GDM1 (cell line): ENCODE measurements around the gene ROBO2.

Source experiments
- DNase-seq: peaks from one replicate; lab custom pipeline; 2025; lab: John Stamatoyannopoulos, UW

The ROBO2 gene, protein sequence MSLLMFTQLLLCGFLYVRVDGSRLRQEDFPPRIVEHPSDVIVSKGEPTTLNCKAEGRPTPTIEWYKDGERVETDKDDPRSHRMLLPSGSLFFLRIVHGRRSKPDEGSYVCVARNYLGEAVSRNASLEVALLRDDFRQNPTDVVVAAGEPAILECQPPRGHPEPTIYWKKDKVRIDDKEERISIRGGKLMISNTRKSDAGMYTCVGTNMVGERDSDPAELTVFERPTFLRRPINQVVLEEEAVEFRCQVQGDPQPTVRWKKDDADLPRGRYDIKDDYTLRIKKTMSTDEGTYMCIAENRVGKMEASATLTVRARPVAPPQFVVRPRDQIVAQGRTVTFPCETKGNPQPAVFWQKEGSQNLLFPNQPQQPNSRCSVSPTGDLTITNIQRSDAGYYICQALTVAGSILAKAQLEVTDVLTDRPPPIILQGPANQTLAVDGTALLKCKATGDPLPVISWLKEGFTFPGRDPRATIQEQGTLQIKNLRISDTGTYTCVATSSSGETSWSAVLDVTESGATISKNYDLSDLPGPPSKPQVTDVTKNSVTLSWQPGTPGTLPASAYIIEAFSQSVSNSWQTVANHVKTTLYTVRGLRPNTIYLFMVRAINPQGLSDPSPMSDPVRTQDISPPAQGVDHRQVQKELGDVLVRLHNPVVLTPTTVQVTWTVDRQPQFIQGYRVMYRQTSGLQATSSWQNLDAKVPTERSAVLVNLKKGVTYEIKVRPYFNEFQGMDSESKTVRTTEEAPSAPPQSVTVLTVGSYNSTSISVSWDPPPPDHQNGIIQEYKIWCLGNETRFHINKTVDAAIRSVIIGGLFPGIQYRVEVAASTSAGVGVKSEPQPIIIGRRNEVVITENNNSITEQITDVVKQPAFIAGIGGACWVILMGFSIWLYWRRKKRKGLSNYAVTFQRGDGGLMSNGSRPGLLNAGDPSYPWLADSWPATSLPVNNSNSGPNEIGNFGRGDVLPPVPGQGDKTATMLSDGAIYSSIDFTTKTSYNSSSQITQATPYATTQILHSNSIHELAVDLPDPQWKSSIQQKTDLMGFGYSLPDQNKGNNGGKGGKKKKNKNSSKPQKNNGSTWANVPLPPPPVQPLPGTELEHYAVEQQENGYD (N-terminal part only)

DNA sequence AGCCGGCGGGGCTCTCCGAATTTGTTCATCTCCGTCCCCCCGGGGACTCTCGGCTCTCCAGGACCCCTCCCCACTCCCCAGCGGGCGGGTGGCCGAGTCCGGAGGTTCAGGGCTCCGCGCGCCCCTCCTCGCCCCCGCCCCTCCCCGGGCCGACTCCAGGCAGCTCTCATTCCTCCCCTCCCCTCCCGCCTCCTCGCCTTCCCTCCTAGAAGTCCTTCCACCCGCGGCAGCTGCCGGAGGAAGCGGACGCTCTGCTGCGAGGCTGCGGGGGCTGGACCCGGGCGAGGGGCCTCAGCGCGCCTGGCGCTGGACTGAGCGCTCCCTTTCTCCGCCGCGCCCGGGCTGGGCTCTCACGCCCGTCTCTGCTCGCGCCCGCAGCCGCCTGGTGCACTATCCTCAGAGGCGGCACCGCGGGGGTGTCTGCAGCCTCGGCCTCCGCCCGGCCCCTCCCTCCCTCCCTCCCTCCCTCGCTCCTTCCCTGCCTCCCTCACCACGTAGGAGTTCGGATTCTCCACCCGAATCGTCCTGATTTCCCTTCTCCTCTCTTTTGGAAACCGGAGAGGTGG, at the start of gene ROBO2:
Gene ROBO2 (plus strand): TSS at position 494 of the 566 bp plus-strand sequence. CDS start 687 bp downstream, outside the sequence.
- peak; percentile 19 for DNase-seq

DNA sequence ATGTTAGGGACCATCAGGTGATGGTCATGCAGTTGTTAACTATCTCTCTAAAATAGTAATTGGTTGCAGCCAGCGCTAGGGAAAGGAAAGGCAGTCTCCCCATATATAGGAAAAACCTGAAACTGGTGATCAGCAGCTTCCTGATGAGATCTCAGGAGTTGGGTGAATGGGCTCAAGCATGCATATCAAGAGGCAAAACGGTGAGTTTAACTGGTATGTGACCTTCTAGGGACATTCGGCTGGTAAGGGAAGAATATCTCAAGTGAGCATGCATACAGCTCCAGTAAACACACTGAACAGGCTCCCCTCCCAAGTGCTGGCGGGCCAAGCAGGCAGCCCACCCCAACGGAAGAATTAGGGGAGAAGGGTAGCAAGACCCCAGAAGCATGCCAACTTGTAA, 49.3 kb upstream of the ROBO2 start:
- no peak for DNase-seq

DNA sequence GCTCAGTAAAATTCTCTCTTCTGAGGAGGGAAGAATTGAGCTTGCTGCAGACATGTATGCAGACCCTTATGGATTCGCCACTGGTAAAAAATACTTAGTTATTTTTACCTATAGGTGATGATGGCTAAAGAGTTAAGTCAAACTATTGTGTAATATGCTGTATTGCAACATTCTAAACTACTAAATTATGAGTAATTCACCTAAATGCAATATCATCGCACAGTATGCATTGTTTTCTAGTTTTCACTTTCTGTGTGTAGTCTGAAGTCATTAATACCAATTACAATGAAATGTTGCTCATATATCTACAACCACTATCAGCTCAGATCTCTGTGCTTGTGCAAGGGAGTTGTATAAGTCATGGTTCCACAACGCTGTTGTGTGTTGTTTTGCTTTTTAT, 48.7 kb upstream of the ROBO2 start:
- DNase-seq, result no peak

DNA sequence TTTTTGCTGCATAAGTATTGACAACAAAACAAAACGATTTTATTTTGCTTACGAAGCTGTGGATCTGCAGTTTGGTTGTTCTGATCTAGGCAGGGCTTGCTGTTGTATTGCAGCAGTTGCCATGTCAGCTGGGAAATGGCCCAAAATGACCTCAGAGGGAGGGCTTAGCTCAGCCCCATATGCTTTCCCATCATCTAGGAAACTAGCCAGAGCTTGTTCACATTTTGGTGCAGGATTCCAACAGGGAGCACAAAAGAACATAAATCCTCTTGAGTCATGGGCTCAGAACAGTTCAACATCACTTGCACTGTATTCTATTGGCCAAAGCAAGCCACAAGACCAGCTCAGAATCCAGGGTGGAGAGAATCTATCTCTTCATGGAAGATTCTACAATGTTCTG, 42.2 kb upstream of the ROBO2 start:
- DNase-seq, result no peak

DNA sequence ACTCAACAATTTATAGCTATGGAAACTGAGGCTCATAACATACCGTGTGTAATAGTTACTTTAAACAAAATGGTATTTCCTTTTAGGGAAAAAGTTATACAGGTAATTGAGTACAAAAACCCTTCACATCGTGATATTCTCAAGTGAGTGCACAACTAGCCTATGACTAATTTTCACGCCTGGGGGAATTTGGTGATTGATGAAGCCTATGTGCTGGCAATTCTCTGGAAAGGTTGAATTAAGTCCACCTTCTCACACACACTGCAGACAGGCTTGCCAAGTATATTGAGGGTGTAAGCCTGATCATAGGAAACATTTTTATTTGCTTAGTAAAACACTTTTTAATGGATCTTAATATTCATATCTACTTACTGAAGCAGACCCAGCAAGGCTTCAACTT, 41.3 kb upstream of the ROBO2 start:
- no peak for DNase-seq

DNA sequence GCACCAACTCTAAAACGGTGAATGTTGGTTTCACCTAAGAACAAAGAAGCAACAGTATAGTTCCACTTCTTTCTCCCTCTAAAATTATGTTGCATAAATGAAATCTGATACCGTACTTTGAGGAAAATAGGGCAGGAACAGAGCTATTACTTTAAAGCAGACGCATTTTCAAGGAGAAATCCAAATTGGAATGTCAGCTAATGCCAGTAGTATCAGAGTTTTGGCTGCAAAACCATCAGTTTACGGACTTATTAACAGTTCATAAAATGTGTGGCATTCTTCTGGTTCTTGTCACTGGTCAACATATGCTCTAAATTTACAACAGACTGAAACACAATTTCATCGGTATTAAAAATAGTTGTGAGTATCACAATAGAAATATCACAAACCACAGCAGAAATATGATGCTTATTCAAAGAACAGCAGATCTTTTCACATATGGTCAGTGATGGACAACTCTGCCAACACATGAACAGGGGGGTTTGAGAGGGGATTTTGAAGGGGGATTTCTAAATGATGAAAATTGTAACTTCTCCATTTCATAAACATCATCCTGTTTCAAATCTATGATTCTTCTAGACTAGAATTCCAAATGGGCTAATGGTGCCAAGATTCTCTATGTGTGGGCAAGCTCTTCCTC, 38.7 kb upstream of the ROBO2 start:
- DNase-seq, result no peak

DNA sequence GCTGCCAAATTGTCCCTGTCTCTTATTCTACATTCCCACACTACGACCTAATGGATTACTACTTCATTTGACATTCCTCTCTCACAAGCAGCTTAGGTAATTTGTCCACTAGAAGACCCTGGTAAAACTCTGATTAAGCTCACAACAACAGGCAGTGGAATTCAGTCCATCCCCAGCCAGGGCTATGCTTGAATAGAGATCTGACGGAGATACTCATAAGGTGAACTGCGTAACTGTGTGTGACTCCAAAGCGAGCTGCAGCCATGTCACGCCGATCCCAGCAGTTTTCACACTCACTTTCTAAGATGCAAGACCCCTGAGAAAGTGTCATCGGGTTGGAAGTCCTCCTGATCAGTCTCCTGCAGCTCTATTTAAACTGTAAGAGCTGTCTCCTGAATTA, 25.7 kb upstream of the ROBO2 start:
- DNase-seq, result no peak

DNA sequence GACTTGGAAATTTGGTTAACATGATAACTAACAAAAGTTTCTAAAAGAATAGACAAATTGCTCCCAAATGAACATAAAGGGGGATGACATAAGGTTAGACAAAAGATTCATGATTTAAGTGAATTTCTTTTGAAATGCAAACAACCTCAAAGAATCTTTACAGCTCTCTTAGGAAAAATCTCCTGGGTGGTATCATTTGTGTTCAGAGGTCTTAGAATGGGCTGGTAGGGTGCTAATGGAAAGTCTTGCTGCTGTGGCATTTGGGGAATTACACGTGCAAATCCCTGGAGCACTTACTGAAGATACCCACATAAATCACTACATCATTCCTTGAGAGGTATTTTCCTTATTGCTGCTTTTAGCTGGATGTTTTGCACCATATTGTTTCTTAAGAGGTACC, 14.4 kb upstream of the ROBO2 start:
- no peak for DNase-seq

DNA sequence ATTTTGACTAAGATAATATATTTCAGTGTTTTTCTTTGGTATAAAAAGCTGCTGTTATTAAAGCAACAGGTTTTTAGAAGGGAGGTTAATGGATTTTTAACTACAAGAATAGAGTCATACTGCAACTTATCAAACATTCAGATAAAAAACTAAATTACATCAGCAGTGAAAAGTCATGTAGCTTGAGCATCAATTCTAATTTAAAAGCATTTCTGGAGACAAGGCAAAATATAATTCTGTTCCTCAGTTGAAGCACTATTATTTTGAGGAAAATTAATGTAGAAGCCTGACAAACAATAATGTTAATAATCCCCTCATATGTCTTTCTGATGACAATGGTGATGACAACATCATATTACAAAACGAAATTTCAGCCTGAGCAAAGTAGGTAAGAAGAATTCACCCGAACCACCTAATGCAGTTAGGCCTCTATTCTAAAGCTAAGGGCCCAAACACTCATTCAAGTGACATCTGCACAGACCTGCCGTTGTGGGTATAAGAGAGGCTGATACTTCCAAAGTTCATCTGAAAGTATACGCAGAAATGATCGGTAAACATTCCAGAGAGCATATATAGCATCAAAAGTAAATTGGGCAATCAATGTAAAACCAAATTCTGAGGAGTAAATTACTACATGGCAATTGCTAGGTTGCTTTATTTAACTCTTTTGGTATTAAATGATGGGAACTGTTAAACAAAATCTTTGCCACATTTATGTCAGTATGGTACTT, 12.8 kb upstream of the ROBO2 start:
- no peak for DNase-seq

DNA sequence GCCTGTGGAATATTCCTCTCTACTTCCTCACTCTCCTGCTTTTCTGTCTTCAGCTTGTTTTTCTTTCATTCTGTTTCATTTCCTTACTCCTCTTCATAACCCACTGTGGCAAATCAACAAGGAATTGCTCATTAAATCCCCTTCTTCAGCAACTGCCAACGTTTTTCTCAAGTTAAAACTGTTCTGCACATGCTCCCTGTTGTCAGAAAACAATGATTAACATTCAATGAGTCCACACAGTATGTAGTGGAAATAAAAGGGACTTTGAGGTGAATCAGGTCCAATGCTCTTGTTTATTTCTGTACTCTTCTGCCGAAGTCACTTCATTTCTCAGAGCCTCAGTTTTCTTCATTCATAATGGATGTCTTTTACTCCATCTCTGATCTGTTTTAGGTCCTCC, 11.9 kb upstream of the ROBO2 start:
- DNase-seq, result no peak

DNA sequence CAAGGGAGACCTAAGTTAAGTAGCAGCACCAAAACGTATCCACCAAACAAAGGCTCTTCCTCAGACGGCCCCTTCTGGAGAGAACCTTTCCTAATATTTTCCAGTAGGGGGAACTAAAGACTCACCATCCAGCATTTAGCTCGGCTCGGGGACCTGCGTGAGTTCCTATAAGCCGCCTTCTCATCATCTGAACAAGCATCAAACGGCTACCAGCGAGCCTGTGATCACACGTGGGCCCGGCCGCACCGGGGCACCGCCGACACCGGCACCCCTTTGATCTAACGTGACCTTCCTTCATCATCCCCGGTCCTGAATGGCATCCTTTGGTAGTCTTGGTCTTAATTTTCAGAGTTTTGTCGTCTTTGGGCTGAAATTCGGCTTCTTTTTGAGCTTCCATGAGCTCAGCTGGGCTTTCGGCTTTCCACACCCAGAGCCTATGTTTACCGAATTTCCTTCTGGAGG, 1.4 kb upstream of the ROBO2 start:
- DNase-seq, result peak; percentile 77

DNA sequence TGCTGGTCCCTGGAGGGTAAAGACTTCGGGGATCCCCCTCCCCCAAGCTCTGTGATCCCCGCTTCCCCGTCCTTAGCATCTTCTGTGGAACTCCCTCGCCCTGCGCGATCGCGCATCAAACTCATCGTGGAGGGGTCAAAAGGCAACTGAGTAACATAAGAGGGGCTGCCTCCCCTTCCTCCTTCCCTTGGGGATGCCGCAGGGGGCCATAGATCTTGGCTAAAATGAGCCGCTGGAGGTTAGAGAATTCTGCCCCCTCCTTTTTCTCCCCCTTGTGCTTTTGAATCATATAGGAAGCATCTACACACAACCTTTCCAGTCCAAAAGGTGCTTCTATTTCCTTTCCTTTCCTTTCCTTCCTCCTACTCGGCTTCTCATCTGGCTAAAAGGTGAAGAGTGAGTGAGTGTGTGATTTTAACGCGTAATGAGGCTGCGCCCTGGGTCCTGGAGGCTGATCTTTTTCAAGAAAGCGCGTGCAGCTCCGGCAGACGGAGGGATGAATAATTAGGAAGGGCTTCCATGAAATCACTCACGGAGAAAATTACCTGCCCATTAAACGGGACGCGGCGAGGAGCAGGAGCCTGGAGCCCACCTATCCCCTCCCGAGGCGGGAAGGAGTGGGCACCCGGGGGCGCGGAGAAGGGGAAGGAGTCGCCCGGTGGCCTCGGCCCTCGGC, 831 bp upstream of the ROBO2 start:
- no peak for DNase-seq

DNA sequence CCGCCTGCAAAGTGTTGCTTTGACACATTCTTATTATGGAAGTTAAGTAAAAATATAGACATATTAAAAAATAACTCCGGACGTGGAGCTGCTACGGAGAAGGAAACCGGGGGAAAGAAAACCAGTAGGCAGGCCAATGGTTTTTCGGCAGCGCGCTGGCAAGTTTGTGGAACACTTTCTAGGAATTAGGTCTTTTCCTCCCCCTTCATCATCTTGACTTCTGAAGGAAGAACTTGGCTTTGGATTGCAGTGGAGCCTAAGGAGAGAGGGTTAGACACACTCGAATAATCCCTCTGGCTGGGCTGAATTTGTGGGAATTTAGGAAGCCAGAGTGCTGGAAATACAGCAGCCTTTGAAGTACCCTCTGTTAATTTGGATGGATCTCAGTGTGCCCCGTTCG, 317 bp downstream of the ROBO2 start:
- no peak for DNase-seq

DNA sequence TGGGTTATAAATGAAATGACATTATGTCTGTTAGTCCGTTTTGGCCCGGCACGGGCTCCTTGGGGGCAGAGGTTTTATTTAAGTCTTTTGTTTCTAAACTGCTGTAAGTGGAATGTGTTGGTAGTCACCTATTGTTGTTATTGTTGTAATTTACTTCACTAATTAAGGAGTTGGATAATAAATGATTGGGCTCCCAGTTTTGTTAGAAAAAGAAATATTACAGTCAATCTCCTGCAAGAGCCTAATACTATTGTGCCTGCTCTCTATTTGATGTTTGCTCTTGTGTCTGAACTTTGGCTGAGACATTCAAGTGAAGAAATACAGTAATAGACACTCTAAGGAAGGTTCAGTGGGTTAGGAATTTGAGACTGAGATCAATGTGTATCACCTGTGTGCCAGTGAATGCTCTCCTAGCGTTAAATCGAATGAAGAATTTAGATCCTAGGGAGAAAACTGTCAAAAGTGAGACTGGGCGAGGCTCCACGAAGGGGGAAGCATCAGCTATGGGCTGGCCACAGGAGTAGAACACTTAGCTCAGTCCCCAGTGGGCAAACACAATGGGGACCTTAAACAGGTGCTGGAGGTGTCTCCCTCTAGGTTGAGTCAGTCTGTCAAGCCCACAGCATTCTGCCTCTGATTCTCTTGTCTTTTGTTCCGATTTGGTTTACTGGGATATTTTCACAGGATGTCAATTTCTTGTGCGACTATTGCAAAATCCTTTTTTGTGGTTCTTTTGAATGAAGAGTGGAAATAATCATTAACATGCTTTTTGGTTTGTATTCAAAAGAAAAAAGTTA, 1.2 kb downstream of the ROBO2 start:
- no peak for DNase-seq

DNA sequence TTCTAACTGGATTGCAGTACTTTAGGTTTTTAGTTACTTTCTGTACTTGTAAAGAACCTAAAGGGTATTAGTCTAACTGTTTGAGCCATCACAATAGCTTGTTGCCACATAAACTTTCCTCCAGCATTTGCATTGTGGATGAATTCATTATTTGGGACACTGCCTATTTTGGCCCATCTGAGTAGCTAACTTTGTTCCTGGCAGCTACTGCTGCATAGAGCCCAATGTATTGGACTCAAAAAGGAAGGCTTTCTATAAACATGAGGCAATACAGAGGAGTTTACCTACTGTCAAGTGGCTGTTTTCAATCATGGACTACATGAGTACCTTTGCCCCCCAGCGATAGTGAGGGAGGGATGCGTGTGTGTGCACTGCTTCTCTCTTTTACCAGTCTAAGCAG, 1.9 kb downstream of the ROBO2 start:
- no peak for DNase-seq

DNA sequence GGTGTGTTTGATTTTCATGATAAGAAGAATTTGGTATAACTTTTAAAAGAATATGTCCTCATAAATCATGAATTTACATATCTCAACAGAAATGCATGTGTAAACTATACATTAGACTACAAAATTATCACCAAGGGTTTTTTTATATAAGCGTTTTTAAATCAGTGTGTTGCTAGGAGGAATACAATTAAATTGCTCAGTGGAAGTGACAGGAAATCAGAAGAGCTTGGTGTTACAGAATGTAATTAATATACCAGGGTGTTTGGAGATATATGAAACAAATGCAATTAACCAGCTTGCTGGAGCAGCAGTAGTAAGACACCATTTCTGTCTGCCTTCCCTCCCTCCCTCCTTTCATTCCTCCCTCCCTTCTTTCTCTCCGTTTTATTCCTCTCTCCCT, 2.4 kb downstream of the ROBO2 start:
- DNase-seq, result no peak

DNA sequence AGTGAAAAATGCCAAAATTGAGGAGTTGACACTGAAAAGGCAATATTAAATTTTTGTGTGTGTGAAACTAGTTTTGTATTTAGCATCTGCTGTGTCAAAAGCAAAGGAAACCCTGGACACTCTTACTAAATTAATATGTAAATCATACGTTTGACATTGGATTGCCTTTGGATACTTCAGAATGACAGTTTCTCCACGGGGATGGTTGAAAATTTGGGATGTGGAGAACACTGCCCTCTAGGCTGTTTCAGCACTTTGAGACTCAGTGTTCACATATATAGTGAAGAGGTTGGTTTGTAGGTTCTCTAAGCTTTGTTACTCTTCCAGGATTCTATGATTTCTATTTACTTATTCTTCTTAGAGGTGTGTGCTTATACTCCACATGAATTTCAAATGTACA, 3.0 kb downstream of the ROBO2 start:
- DNase-seq, result no peak

DNA sequence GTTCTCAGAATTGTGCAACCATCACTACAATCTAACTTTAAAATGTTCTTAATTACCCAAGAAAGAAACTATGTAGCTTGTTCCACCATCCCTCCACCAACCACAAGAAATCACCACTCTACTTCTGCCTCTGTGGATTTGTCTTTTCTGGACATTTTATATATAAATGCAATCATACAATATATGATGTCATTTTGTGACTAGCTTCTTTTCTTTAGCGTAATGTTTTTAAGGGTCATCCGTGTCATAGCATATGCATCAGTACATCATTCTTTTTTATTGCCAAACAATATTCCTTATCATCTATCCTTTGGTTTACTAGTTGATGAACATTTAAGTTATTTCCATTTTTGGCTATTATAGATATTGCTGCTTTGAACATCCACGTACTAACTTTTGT, 5.8 kb downstream of the ROBO2 start:
- no peak for DNase-seq

DNA sequence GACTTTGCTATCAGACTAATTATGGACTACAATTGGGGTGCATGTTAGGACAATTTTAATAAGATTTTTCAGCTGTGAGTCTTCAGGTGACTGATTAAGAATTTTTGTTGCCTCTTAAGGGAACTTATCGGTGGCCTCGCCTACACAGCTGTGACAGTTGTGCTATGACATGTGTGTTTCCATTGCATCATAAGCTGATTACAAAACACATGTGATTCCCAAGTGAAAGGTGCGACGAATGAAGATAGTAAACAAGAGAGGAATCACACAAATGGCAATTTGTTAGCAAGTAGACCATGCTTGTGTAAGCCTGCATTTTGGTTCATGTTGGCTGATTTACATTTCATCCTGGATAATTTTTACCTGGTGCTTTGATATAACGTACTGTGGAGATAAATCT, 8.3 kb downstream of the ROBO2 start:
- no peak for DNase-seq

DNA sequence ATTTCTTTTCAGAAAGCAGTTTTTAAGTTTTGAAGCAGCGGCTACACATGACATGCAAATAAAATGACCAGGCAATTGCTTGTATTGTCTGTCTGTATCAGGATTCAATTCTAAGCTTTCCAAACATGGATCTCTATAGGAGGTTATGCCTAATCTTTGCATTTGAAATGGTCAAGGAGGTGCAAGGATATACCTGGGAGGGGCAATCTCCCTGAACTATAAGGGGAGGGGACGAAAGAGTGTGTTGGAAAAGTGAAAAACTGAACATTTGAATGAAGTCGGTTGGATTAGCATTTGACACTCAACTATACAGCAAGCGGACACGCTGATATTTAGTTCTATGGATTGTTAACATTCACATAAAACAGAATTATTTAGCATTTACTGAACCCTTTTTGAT, 11.7 kb downstream of the ROBO2 start:
- DNase-seq, result no peak
